C4-2B (cell line): Measurements from ENCODE around the gene VPS45.

Experiments
- H3K27ac ChIP-seq: fragments of 450-650 bp; 2 replicates; pipeline ENCODE4 v1.5.1; 2017
- ZFX ChIP-seq: fragments of 450-650 bp; IDR thresholded peaks from 2 replicates; pipeline ENCODE4 v1.6.1; 2017
- TF ChIP-seq, protein P1 (sequence below): fragments of 450-650 bp; conservative IDR thresholded peaks from 2 replicates; pipeline ENCODE4 v1.5.1; 2017; ENCODE audit warnings: mild to moderate bottlenecking

Gene VPS45, protein sequence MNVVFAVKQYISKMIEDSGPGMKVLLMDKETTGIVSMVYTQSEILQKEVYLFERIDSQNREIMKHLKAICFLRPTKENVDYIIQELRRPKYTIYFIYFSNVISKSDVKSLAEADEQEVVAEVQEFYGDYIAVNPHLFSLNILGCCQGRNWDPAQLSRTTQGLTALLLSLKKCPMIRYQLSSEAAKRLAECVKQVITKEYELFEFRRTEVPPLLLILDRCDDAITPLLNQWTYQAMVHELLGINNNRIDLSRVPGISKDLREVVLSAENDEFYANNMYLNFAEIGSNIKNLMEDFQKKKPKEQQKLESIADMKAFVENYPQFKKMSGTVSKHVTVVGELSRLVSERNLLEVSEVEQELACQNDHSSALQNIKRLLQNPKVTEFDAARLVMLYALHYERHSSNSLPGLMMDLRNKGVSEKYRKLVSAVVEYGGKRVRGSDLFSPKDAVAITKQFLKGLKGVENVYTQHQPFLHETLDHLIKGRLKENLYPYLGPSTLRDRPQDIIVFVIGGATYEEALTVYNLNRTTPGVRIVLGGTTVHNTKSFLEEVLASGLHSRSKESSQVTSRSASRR

DNA sequence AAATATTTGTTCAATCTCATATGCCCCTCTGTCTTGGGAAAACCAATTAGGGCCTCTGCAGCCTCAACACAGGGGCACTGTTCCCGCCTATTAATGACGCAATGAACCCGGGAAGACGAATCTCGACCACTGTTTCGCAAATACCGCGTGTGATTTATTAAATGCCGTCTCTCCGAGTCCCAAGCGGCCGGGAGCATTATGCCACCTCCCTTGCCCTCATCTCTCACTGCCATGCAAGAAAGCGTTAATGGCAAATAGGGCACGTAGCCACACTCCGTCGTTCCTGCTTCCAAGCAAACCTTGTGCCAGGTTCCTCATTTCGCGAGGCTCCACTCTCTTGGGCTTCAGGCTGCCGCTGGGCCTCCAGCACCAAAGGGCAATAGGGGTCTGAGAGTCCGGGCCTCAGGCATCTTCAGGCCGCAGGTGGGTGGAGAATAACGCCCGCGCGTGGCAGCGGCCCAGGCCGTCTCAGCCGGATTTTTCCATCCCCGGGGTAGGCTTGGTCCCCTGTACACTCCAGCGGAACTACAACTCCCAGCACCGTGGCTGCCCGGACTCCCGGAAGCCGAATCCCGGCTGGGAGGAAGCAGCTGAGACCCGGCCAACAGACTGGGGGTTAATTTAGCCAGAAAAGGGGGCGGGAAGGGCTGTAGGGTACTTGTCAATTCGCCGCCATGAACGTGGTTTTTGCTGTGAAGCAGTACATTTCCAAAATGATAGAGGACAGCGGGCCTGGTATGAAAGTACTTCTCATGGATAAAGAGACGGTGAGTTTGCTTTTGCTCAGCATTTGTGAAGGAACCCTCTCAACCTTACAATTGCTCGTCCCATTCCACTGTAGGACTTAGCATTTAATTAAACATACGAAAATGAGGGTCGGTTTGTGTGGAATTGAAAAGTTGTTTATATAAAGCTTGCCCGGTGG lies at the start of gene VPS45:
TSS of gene VPS45 (plus strand) at position 593 of the 925 bp plus-strand sequence. CDS start at position 675, 82 bp downstream.
- H3K27ac ChIP-seq = peak within 1 kb of the TSS; percentile 84
- TF ChIP-seq, protein P1, sequence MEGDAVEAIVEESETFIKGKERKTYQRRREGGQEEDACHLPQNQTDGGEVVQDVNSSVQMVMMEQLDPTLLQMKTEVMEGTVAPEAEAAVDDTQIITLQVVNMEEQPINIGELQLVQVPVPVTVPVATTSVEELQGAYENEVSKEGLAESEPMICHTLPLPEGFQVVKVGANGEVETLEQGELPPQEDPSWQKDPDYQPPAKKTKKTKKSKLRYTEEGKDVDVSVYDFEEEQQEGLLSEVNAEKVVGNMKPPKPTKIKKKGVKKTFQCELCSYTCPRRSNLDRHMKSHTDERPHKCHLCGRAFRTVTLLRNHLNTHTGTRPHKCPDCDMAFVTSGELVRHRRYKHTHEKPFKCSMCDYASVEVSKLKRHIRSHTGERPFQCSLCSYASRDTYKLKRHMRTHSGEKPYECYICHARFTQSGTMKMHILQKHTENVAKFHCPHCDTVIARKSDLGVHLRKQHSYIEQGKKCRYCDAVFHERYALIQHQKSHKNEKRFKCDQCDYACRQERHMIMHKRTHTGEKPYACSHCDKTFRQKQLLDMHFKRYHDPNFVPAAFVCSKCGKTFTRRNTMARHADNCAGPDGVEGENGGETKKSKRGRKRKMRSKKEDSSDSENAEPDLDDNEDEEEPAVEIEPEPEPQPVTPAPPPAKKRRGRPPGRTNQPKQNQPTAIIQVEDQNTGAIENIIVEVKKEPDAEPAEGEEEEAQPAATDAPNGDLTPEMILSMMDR = no peak
- peak; percentile 90 for TF ChIP-seq ZFX

DNA sequence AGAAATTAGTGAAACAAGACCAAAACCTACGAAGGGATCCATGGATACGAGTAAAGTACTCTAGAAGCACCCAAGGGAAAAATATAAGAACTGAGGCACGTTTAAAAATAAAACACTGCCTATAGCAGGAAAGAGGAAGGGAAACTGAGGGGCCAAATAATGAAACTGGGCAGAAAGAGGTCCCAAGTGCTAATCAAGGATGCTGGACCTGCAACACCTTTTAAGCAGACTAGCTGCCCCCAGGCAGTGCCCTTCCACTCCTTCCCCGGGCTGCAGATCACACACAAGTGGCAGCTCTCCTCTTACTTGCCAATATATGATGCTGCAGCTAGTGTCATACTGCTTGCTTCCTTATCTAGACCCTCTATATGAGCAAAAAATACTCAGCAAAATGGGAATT lies 49.4 kb upstream of the VPS45 start:
- no peak overlapping the region for H3K27ac ChIP-seq
- TF ChIP-seq, protein P1 = no peak
- no peak for TF ChIP-seq ZFX

DNA sequence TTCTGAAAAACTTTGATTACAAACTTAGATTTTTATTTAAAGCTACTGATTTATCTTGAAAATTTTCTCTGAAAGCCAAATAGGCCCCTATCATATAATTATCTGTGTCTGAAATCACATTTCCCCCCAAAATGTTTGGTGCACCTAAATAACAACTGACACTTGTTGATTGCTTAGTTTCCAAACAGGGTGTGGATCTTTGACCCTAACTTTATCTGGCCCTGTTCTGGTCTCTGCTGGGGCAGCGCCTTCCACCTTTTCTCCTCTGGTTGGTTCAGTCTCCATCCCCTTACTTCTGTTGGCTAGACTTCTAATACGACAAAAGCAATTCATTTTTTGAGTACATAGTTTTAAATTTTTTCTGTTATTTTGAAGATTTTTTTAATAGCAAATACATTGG lies 46.9 kb upstream of the VPS45 start:
- peak overlapping the region; percentile 67; the same call in 1 of the 2 replicates for H3K27ac ChIP-seq
- TF ChIP-seq, protein P1 = no peak
- no peak for TF ChIP-seq ZFX

DNA sequence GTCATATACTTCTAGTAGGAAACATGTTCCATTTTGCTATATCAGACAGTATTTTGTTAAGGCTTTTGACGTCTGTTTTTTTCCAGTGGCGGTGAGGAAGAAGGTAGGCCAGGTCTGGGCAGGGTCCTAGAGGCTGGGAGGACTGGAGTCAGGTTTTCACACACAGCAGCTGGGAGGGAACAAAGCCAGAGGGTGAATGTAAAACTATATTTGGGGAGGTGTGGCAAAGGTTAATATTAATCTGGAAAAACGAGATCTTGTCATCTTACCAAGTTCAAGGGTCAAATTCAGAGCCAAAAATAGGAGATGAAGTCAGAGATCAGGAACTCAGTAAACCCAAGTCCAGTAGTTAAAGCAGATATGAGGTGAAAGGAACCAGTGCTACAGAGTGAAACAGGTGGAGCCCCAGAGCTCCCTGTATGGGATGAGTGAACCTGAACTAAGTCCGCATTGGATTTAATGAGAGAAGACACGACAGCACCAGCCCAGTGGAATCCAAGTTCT lies 46.3 kb upstream of the VPS45 start:
- peak overlapping the region; percentile 67; the same call in 1 of the 2 replicates for H3K27ac ChIP-seq
- TF ChIP-seq, protein P1 = no peak
- no peak for TF ChIP-seq ZFX

DNA sequence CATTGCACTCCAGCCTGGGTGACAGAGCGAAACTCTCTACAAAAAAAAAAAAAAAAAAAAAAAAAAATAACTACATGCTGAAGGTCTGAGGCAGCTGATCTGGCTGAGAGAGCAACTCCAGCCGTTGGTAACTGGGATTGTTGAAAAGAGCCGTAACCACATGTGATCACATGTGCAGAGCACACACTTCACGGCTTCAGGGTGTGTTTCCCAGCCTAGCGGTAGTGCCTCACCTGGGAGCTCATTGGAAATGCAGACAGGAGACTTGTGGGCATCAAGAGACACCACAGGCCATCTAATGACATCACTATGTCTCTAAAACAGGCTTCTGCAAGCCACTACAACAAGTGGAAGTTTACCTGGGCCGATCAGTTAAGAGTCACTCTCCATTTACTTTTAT lies 45.2 kb upstream of the VPS45 start:
- H3K27ac ChIP-seq = peak overlapping the region; percentile 67
- no peak for TF ChIP-seq ZFX
- TF ChIP-seq, protein P1 = no peak

DNA sequence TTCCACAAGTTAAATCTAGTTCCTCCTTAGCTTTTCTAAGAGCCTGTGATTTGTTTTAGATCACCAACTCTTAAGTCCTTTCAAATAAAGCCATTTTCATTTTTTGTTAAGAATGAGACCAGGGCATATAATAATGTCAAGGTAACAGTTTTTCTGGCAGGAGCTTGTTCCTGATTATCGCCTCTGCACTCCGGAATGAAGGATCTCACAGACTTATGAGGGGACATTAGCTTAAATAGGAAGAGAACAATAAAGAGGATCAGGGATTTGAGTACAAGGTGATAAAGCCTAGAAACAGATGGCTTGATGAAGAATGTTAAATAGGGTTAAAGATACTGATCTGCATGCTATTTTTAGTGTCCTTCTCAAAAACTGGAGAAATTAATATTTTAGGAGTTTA lies 43.4 kb upstream of the VPS45 start:
- no peak overlapping the region for H3K27ac ChIP-seq
- no peak for TF ChIP-seq ZFX
- TF ChIP-seq, protein P1 = no peak
